Hematopoietic multipotent progenitor cell treated with erythropoietin and hydrocortisone succinate and interleukin-3 and kit ligand, for 15 days (in vitro differentiated cells): Measurements from ENCODE around the gene ZIM2.

Experiments used
- DNase-seq: peaks from one replicate; pipeline ENCODE4 v3.0.0-alpha.2; 2015; ENCODE audit warnings: low spot score

ZIM2 gene

DNA sequence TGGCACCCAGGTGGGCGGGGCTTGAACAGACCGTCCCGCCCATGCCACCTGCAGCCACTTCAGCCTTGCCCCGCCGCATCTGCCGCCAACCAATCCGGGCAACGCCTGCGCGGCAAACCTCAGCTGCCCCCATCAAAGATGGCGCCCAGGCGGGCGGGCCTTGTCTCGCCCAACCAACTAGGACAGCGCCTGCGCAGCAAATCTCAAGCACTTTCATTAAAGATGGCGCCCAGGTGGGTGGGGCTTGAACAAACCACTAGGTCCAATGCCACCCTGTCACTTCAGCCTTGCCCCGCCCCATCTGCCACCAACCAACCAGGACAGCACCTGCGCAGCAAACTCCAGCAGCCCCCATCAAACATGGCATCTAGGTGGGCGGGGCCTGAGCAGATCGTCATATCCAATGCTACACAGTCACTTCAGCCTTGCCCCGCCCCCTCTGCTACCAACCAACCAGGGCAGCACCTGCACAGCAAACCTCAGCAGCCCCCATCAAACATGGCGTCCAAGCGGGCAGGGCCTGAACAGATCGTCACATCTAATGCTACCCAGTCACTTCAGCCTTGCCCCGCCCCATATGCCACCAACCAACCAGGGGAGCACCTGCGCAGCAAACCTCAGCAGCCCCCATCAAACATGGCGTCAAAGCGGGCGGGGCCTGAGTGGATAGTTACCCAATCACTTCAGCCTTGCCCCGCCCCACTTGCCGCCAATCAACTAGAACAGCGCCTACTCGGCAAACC lies 1.4 kb downstream of the ZIM2 start:
- DNase-seq: no peak

GRCh38 chr19:56838024-56838908 lies 2.3 kb downstream of the ZIM2 start:
- DNase-seq: no peak

DNA sequence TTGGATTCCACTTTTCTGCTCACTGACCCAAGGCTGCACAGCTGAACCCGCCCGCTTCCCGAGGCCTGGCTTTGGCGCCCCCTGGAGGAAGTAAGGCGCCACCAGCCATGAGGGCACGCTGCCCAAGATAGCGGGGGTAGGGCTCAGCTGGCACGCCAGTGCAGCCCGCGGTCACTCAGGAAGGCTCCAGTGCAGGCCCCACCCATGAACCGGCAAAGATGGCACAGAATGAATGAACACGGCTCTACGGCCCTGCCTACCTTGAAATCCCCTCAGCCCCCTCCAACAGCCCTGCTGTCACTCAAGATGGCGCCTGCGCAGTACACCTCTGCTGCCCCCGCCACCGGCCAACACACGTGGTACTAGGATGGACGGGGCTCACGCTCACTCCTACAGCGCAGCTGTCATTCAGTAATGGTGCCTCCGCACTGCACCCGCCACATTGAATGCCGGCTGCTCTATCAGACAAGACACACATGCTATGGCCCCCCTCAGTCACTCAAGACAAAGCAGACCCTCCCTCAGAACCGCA lies 3.0 kb downstream of the ZIM2 start:
- no peak for DNase-seq

DNA sequence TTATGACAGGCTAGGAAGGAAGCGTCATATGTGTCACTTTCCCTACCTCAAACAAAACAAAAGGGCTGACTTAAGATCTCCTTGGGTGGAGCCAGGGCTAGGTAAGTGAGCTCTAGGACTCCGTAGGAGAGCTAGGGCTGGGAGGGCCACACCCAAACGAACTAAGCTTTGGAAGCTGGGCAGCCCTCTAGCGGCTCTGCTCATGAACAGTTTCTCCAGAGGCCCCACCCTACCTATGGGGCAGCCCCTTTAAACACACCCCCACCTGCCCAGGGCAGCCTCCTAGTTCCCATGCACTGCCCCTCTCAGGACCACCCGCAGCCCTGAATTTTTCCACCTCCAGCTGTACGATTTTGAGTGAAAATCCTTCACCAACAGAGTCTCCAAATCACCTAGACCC lies 3.5 kb downstream of the ZIM2 start:
- DNase-seq: no peak

DNA sequence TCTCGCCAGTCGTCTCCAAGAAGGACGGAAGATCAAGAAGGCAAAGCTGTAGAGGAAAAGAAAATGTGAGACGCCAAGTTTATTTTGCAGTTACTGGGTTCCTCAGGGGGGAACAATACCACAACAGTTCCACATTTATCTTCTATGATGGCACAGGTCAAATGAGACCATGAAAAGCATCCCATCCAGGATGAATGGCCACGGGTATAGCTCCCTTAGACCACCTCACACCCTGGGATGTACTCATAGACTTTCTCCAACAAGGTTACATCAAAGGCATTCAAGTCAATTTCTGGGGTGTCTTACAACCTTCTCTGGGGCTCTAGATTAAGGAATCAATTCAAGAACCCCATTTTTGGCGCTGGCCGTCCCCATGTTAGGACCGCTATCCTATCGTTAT lies 4.5 kb downstream of the ZIM2 start:
- no peak for DNase-seq

GRCh38 chr19:56835401-56835800 lies 5.1 kb downstream of the ZIM2 start:
- no peak for DNase-seq

DNA sequence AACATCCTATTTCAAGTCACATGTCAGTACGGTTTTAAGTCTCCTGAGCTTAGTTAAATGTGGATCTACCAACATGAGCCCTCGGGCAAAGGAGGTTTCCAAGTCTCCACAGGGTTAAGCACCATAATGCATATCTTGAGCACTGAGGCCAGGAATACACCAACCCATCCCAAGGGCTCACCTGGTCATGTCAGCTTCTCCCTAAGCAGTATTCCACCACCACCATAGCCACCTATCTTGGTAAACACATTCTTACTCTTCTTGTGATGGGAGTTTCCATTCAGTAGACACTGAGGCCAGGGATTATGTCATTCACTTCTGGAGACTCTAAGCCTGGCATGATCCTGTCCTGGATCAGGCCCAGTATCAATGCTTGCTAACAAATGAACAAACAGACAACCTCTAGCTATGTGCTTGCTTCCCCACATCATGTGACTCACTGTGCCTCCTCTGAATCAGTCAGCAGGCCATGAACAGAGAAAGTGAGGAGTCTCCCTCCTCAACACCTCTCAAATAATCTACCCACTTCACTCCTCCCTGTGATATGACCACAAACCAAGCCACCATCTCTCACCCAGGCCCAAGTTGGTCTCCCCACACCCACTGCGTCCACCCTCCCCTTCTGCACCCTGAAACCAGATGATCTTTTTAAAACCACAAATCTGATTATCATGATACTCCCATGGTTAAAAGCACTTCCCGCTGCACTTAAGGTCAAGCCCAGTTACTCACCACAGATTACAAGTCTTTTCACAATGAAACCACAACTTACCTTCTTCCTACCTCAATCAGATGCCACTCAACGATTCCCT lies 5.8 kb downstream of the ZIM2 start:
- no peak for DNase-seq

GRCh38 chr19:56832352-56832928 lies 8.1 kb downstream of the ZIM2 start:
- DNase-seq: no peak

DNA sequence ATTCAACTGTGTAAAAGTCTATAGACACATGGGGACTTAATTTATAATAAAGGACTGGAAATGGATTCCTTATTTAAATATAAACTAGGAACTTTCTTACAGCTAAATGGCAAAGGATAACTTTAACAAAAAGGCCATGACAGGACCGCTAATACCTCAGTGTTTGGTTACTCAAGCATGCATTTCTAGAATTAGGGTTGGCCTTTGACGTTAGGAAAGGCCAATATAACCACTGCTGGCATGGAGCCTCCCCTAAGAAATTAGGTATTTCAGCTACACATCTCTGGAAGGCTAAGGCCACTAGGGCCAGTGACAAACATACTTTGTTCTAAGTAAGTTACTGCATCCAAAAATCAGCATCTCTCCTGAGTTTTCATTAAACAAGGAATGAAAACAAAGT lies 9.3 kb downstream of the ZIM2 start:
- DNase-seq: no peak

DNA sequence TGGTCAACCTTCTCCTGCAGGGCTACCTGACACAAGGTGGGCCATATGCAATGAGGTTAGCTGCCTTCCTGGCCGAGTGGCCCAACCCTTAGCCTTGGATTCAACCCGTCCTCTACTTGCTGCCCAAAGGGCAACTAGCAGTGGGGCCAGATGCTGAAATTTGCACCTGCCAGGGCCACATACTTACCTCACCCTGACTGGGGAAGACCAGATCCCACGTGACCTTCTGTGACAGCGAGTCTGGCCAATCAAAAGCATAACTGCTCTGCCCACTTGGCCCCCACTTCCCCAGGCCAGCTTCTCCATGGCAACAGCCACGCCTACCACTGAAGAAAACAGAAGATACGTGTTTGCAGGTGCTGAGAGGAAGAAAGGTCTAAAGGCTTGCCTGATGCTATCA lies 10.9 kb downstream of the ZIM2 start:
- DNase-seq: no peak

- DNase-seq: no peak
Observed at GRCh38 chr19:56827708-56828107, 12.8 kb downstream of the ZIM2 start.

GRCh38 chr19:56823956-56824355 lies 16.6 kb downstream of the ZIM2 start:
- no peak for DNase-seq

- no peak for DNase-seq
Observed at GRCh38 chr19:56823417-56823816, 17.1 kb downstream of the ZIM2 start.

GRCh38 chr19:56822755-56823154 lies 17.8 kb downstream of the ZIM2 start:
- DNase-seq: no peak

DNA sequence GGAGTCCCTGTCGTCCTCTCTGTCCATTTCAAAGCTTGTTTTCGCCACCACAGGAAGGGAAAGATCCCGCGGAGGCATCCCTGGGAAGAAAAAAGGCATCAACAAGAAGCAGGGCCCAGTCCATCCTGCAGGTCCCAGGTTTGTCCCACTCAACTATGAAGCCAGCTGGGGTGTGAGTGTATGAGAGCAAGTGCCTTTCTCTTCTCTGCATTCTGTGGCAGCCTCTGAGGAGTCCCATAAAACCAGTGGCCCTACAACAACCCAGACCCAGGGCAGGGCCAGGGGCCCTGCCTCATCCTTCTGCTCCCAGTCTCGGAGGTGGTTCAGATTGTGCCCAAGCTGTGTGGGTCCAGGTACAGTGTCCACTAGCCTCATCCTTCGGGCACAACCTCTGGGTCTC lies 18.9 kb downstream of the ZIM2 start:
- DNase-seq: no peak

DNA sequence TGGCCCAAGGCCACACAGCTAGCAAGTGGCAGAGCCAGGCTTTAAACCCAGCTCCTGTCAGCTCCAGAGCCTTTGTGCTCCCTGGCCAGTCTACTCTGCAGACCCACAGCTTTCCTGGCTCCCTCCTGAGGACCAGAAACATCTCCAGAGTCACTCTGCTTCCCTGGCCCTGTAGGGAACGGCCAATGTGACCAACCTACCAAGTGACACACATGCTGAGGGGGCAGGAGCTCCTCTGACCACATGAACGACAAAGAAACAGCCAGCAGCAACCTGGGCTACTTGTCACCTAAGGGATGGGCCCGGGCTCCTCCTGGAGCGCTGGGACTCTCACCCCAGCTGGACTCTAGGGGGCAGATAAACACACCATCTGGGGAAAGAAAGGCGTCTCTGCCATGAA lies 19.3 kb downstream of the ZIM2 start:
- no peak for DNase-seq

GRCh38 chr19:56819166-56819565 lies 21.4 kb downstream of the ZIM2 start:
- no peak for DNase-seq

DNA sequence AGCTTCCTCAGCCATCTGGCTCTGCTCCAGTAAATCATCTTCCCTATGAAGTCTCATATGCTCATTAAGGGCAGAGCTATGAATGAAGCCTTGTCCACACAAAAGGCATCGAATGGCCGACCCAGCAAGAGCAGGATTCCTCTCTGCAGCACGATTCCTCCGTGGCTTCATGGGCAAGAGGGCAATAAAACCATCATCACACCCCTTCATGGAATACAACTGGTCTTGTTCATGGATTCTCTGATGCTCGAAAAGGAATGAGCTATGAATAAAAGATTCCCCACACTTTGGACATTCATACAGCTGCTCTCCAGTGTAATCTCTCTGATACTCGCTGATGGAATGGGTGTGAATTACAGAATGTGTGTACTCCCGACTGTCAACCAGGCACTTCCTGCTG lies 25.9 kb downstream of the ZIM2 start:
- DNase-seq: no peak

GRCh38 chr19:56813531-56813930 lies 27.0 kb downstream of the ZIM2 start:
- DNase-seq: no peak

GRCh38 chr19:56811480-56811879 lies 29.0 kb downstream of the ZIM2 start:
- DNase-seq: no peak

DNA sequence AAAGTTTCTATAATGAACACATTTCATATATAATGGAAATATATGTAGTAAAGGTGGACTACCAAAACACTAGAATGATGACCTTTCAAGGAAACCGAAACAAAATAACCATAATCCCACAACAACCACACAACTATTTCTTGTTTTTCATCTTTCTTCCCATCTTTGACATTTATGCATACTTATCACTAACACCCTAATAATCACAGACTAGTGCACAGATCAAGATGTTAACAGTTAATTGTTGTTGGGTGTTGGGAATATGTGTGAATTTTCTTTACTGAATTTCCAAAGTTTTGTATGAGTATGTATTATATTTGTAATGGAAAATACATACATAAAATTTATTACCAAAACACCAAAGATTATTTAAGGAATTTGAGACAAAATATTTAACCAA lies 30.3 kb downstream of the ZIM2 start:
- no peak for DNase-seq
